ENCODE results near the gene XDH.

DNA sequence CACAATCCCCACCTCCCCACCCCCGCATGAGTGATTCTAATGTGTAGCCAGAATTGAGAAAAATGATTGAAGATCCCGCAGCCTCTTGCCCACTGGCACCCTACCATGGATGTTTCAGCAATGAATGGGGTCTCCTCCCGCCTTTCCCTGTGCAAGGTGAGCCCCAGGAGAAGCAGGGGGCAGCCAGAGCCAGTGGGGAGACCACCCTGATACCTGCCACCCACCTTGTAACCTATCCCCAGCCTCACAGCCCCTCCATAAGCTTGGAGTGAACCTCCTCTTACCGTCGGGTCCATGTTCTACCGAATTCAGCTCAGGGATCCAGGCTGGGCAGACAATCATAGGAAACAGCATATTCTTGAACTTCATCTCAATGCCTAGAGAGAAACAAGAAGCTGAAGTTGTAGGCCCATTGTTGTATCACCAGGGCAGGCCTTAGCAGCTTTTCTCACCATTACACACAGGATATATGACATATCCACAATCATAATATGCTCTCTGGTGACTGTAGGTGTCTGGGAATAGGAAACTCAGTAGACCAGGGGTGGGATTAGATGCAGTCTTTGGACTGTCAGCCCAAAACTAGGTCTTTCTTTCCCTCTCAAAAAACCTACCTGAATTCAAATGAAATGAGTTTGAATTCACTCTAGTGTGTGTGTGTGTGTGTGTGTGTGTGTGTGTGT lies 30.9 kb downstream of the XDH start:
- no peak for TF ChIP-seq CTCF (IDR thresholded peaks at IDR 0.05; ENCODE audit: low read depth, low read length, poor library complexity, severe bottlenecking)
- no peak for TF ChIP-seq EZH2phosphoT487 (IDR thresholded peaks at IDR 0.05; ENCODE audit: borderline replicate concordance, low read length)

Measured in DOHH2 (cell line).